Suprapubic skin (tissue), 4 donors: ENCODE measurements around the gene NFYC. TPM values are rescaled to one million over a fixed set of nuclear protein-coding genes. Genes with fewer than 3 reads are reported as not detected.

Experiments
- DNase-seq, 2 donors: peaks; one replicate each; pipeline ENCODE4 v3.0.0-alpha.2; 2019; ENCODE audit warnings: low spot score in 2 of 2
- H3K27ac ChIP-seq: fragments of 200-600 bp; sonication (generic); one replicate; pipeline ENCODE4 v1.5.1; 2019
- H3K27me3 ChIP-seq: fragments of 200-600 bp; sonication (generic); one replicate; pipeline ENCODE4 v1.5.1; 2019
- H3K36me3 ChIP-seq: fragments of 200-600 bp; sonication (generic); one replicate; pipeline ENCODE4 v1.5.1; 2019
- H3K4me1 ChIP-seq: fragments of 200-600 bp; sonication (generic); one replicate; pipeline ENCODE4 v1.5.1; 2019
- H3K4me3 ChIP-seq: fragments of 200-600 bp; sonication (generic); one replicate; pipeline ENCODE4 v1.5.1; 2019; ENCODE audit warnings: mild to moderate bottlenecking
- H3K9me3 ChIP-seq: fragments of 200-600 bp; sonication (generic); one replicate; pipeline ENCODE4 v1.5.1; 2019
- CTCF ChIP-seq, 2 donors: fragments of 200-600 bp in 1 of 2; fragments of 450-650 bp in 1 of 2; sonication (generic) in 1 of 2; IDR thresholded peaks; one replicate each; pipeline ENCODE4 v1.5.1; 2016 to 2019; ENCODE audit warnings: antibody characterized with exemption in 2 of 2, mild to moderate bottlenecking in 1 of 2, moderate library complexity in 1 of 2
- EP300 ChIP-seq: sonication (generic); formaldehyde crosslinking; IDR thresholded peaks from one replicate; pipeline ENCODE4 v1.6.1; 2017; ENCODE audit warnings: antibody characterized with exemption
- POLR2A ChIP-seq, 2 donors: fragments of 450-650 bp; IDR thresholded peaks; one replicate each; pipeline ENCODE4 v1.6.1; 2017; ENCODE audit warnings: antibody characterized with exemption in 2 of 2, mild to moderate bottlenecking in 2 of 2, moderate library complexity in 2 of 2
- POLR2AphosphoS5 ChIP-seq, 3 donors: sonication (generic); formaldehyde crosslinking; IDR thresholded peaks; one replicate each; pipeline ENCODE4 v1.6.1; 2017; ENCODE audit warnings: antibody characterized with exemption in 3 of 3
- WGBS: methylation state at CpG from one replicate; pipeline ENCODE4 v1.1.5; 2018; 5-methylcytosine and 5-hydroxymethylcytosine counted together
- total RNA-seq, 4 donors: library from RNA; depleted of rRNA; stranded (reverse); fragments of >200 nt; gene quantifications; one replicate each; pipeline ENCODE4 v1.1.0, GENCODE V29; 2016

Gene NFYC
- total RNA-seq, 4 donors from 2014 or later = 62.9 to 111 (median 83.5) TPM

- 23% methylated on average over 32 of the region's 59 CpGs for WGBS
- H3K4me1 ChIP-seq = peaks cover 11% of the 10 kb centered on the region
- no peaks in the 10 kb centered on the region for H3K27me3 ChIP-seq
- H3K4me3 ChIP-seq = peak overlapping the region; percentile 36
- H3K36me3 ChIP-seq = no peaks in the 10 kb centered on the region
- H3K9me3 ChIP-seq = no peaks in the 10 kb centered on the region
- TF ChIP-seq CTCF (IDR thresholded peaks at IDR 0.05) (no peak), POLR2A (IDR thresholded peaks at IDR 0.05) (no peak), EP300 (no peak), POLR2AphosphoS5 (IDR thresholded peaks at IDR 0.05) (no peak)
- DNase-seq = peak; percentile 74 to 84
- H3K27ac ChIP-seq = no peak overlapping the region
Measured at GRCh38 chr1:40818264-40818961, 126.9 kb downstream of the NFYC start.

- DNase-seq = no peak
- Histone ChIP-seq H3K9me3 (no peaks in the 10 kb centered on the region), H3K4me1 (peaks cover 11% of the 10 kb centered on the region), H3K4me3 (peak overlapping the region; percentile 36), H3K27me3 (no peaks in the 10 kb centered on the region), H3K36me3 (no peaks in the 10 kb centered on the region), H3K27ac (no peak overlapping the region)
- TF ChIP-seq POLR2AphosphoS5 (IDR thresholded peaks at IDR 0.05) = no peak
- TF ChIP-seq CTCF (IDR thresholded peaks at IDR 0.05) = no peak
- no peak for TF ChIP-seq POLR2A (IDR thresholded peaks at IDR 0.05)
- TF ChIP-seq EP300 = no peak
- 71% methylated on average over 21 of the region's 26 CpGs for WGBS
Measured at GRCh38 chr1:40819101-40819500, 127.6 kb downstream of the NFYC start.

- no peaks in the 10 kb centered on the region for H3K27me3 ChIP-seq
- TF ChIP-seq EP300 (no peak), POLR2A (IDR thresholded peaks at IDR 0.05) (no peak), CTCF (IDR thresholded peaks at IDR 0.05) (no peak), POLR2AphosphoS5 (IDR thresholded peaks at IDR 0.05) (no peak)
- WGBS = 97% methylated on average over 3 of the region's 3 CpGs
- no peak for DNase-seq
- no peaks in the 10 kb centered on the region for H3K9me3 ChIP-seq
- H3K4me1 ChIP-seq = peaks cover 11% of the 10 kb centered on the region
- H3K27ac ChIP-seq = no peak overlapping the region
- no peaks in the 10 kb centered on the region for H3K36me3 ChIP-seq
- H3K4me3 ChIP-seq = no peak overlapping the region
Measured at GRCh38 chr1:40820251-40820797, 128.8 kb downstream of the NFYC start.

Other genes starting within 250 kb of the NFYC start
- 1 to 10 TPM in 1 of 4 donors, under 1 TPM in 3; 0.55 to 1.1 (median 0.74) TPM for gene ZFP69B, start 241.2 kb upstream of the NFYC start, total RNA-seq
- 1 to 10 TPM; 1.4 to 2.7 (median 1.7) TPM for gene ZFP69, start 214.4 kb upstream of the NFYC start, total RNA-seq
- gene EXO5, start 182.9 kb upstream of the NFYC start, total RNA-seq = 1 to 10 TPM; 2.2 to 6.3 (median 6.0) TPM
- 1 to 10 TPM; 1.7 to 4.0 (median 3.1) TPM for gene ZNF684, start 160.1 kb upstream of the NFYC start, total RNA-seq
- gene RIMS3, start 26.0 kb upstream of the NFYC start, total RNA-seq = 1 to 10 TPM; 2.8 to 8.2 (median 4.8) TPM
- 1 to 10 TPM; 1.1 to 3.8 (median 1.5) TPM for gene KCNQ4, start 92.1 kb downstream of the NFYC start, total RNA-seq
- 10 to 100 TPM; 52.6 to 90.4 (median 58.4) TPM for gene CITED4, start 170.7 kb downstream of the NFYC start, total RNA-seq